ENCODE results near the gene MELTF.
"Not testable (repeated sequence)": the region's sequence is repeated elsewhere in the genome, so short reads cannot be mapped to it uniquely, and the experiment has no call there.

The MELTF gene

DNA sequence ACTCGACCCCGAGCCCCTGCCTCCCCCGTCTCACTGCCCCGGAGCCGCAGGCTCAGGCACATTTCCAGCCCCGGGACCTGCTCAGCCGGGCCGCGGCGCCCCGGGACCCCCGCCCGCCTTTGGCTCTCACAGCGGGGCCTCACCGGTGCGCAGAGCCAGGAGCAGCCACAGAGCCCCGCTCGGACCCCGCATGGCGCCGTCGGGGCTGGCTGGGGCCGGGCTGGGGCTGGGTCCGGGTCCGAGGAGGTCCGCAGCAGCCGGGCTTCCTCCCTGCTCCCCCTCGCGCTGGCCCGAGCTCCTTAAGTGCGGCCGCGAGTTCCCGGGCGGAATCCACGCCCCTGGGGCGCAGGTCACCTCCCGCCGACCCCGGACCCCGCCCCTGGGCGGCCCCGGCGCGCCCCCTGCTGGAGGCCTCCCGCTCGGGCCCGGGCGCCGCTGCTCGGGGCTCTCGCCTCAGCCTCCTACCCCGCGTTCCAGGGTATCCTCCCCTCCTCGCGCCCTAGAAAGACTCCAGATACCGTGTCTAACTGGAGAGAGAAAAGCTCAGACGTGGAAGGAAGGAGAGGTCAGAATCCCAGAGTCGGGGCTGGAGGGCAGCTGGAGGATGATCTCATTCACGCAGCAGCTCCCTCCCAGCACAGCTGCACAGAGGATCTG, at the start of gene MELTF:
MELTF (minus strand) TSS at position 307 of the 657 bp plus-strand sequence; CDS start at position 192, 115 bp downstream.
- peak; percentile 73 for DNase-seq

DNA sequence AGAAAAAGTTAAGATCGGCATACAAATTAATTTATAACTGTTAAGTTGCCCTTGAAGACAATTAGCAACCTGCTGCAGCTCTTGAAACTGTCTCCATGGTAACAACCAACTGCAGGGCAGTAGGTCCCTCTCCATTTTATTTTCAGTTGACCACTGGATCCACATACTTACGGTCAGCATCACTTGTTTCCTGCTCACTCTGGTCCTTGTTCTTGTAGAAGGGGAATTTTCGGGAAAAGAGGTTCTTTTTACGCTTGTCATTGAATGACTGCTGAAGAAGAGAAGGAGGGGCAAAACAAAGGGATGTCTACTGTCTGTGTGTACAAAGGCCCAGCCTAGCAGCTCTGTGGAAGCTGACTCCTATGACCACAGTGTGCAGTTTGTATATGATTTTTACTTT, 46.8 kb upstream of the MELTF start:
- no peak for DNase-seq

GRCh38 chr3:197068077-197068476, 38.5 kb upstream of the MELTF start:
- DNase-seq = no peak

- no peak for DNase-seq
These were observed 35.2 kb upstream of the MELTF start for GRCh38 chr3:197064771-197065170.

DNA sequence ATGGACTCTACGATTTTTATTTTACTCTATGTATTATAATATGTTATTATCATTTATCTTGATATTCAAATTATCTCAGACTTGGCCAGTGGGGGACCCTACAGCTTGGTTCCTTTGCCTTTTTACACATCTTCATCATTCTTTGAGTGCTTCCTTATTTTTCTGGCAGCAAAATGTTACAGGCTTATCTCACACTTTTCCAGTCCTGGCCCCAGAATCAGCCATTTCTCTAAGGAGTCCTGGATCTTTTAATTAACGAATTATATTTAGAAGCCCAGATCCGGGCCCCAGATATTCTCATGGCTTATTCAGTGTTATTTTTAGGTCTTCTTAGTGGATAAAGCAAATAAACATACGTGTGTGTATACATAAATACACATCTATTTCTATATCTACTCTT, 32.8 kb upstream of the MELTF start:
- no peak for DNase-seq

DNA sequence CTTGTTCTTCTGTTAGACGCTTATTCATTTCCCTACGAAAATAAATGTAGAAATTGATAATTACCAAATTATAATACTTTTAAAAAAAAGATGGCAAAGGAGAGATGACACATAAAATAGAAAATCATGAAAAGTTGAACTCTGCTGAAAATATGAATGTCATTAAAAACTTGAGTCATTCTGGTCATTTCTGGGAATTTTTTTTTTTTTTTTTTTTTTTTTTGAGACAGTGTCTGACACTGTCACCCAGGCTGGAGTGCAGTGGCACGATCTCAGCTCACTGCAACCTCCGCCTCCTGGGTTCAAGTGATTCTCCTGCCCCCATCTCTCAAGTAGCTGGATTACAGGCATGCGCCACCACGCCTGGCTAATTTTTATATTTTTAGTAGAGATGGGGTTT, 22.0 kb upstream of the MELTF start:
- not testable (repeated sequence) for DNase-seq

DNA sequence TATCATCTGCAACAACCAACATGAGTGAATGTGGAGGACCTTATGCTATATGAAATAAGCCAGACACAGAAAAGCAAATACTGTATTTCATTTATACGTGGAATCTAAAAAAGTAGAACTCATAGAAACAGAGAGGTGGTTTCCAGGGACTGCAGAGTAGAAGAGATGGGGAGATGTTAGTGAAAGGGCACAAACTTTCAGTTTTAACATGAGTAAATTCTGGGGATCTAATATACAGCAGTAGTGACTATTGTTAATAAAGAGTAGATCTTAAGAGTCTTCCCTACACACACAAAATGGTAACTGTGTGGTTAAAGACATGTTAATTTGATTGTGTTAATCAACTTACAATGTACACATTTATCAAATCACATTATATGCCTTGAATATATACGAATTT, 20.9 kb upstream of the MELTF start:
- no peak for DNase-seq

GRCh38 chr3:197042539-197042938, 12.9 kb upstream of the MELTF start:
- no peak for DNase-seq

- no peak for DNase-seq
These were observed 12.4 kb upstream of the MELTF start for GRCh38 chr3:197041875-197042488.

DNA sequence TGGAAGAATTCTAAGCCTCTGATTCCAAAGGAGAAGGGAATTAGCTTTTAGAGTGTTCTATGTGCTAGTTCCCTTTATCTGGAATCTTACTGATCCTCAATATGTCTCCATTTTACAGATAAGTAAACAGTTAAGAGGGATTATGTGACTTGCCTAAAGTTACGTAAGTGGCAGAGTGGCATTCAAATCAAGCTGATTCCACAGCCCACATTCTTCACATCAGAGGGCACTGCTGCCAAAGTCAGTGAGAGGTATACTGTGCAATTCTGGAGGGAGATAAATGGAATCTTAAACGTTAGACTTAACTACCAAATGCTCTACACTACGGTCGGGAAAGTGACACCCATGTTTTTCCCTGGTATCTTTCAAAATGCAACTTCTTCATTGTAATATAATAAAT, 11.0 kb upstream of the MELTF start:
- DNase-seq = no peak

GRCh38 chr3:197038679-197039462, 9.3 kb upstream of the MELTF start:
- no peak for DNase-seq

DNA sequence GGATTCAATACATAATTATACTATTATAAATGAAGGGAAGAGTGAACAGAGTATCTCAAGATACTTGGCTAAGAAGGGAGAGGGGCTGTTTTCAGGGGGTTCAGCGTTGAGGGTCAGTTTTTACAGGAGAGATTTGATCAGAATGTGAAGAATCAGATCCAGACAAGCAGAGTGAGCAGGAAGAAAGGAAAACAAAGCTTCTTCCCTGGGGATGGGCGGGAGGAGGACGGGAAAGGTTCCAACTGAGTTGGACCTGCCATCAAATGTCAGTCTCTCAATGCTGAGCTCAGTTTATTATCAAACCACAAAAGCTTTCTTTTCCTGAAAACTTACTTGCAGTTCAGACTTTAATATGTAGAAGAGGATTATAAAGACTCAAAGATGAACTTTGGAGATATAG, 6.0 kb upstream of the MELTF start:
- DNase-seq = no peak

DNA sequence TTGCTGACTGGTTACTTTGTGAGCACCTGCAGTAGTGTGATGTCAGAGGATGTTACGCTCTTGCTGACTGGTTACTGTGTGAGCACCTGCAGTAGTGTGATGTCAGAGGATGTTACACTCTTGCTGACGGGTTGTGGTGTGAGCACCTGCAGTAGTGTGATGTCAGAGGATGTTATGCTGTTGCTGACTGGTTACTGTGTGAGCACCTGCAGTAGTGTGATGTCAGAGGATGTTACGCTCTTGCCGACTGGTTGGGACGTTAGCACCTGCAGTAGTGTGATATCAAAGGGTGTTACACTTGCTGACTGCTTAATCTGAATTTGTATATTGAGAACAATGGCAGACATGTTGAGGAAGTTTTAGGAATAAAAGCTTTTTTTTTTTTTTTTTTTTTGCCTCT, 5.2 kb upstream of the MELTF start:
- not testable (repeated sequence) for DNase-seq

DNA sequence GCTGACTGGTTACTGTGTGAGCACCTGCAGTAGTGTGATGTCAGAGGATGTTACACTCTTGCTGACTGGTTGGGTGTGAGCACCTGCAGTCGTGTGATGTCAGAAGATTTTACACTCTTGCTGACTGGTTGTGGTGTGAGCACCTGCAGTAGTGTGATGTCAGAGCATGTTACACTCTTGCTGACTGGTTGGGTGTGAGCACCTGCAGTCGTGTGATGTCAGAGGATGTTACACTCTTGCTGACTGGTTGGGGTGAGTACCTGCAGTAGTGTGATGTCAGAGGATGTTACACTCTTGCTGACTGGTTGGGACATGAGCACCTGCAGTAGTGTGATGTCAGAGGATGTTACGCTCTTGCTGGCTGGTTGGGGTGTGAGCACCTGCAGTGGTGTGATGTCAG, 4.1 kb upstream of the MELTF start:
- DNase-seq = not testable (repeated sequence)

DNA sequence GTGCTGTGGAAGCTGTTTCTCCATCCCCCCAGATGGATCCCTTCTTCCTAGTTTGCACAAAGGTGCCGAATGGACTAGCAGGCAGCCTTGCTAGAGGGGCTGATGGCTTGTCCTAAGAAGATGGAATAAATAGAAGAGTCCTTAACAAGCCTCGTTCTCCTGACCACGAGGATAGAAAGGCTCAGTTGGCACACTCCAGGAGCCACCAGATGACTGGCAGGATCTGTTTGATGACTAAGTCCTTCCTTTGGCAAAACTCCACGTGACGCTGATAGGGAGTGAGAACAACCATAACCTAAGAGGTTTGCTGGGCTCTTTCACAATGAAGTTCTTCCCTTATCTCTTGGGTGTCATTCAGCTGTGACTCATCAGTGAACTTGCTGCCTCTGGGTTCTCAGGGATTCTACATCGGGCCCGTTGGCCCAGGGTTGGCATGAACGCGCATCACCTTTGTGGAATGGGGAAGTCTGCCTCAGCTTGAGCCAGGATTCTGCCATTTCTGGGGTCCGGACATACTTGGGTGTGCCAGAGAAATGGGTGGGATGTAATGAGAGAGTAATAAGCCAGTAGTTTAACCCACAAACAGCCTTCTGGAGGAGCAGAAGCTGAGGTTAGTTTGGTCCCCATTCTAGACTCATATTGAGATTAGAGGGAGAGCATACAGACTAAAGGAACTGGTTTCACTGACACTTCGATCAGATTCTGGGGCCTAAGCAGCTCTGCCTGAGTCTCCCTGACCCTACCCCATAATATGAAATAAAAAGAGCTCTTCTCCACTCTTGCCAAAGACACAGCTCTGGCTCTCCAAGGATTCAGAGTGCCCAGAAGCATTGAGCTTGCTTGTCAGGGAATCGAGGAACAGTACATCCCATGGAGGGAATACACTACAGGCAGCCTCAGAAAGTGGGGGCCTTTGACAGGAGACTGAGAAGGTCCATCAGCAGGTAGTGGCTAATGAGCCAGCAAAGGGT, 2.0 kb upstream of the MELTF start:
- DNase-seq = no peak

GRCh38 chr3:197030379-197031314, 1.0 kb upstream of the MELTF start:
- no peak for DNase-seq

- DNase-seq = no peak
These were observed 698 bp downstream of the MELTF start for GRCh38 chr3:197028728-197029510.

DNA sequence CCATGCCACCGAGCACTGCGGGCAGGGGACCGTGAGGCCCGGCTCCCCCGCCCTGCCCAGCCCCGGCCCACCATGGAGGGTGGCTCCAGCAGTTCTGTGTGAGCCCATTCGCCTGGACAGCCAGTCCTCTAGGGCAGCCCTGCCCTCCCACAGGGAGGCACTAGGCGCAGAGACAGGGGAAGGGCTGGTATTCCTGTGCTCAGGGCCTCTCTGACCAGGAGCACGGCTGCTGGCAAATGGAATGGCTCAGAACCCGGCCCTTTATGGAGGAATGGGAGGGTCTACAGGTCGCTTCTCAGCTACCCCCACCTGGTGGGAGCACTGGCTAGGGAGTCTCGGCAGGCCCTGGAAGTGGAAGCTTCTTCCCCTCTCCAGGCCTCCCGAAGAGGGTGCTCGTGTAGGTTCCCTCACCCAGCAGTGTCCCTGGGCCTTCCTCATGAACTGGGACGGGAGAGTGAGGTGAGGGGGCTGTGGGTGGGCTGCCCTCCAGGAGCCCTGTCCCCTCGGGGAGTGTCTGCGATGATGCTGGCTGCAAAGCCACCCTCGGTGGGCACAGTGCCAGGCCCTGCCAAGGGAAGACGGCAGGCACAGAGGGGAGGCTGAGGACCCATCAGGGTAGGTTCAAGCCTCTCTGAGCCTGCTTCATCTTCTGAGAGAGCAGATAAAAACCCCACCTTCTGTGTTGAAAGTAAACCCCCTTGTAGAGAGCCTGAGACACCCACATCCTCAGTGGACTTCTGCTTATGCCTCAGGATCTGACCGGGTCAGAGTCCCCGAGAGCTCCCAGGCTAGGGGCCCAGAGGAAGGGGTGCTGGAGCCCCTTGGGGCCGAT, 1.5 kb downstream of the MELTF start:
- DNase-seq = no peak

DNA sequence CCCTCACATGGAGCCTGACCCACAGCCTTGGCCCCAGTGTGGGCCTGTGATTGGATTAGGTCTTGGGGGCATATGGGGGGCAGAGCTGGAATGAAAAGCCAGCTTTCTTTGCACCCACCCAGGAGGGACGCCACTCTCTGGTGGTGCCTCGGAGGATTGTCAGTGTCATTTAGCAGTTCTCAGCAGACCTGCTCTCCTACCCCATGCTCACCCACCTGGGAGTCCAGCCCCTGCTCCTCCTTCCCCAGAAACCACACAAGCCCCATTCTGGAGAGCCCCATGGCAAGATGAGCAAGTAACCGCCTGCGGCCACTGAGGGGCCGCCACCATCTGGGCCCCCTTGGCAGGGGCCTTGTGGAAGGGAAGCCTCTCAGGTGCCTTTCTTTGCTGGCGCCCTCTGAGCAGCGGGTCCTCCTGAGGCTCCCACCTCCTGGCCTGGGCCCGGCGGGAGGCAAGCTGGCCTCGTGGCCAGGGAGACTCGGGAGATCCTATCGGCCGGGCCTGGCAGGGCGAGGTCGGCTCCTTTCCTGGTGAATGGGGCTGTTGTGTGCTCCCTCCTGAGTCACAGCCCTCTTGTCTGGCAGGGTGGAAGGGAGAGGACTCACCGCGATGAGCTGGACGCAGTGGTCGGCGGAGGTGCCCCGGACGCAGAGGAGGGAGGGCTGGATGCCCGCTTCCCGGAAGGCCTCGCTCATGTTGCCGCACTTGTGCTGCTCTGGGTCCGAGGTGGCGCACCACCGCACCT, 2.3 kb downstream of the MELTF start:
- no peak for DNase-seq

All from NCI-H1105 (cell line).